H1 (cell line): ENCODE measurements around the gene HIVEP3. TPM values are rescaled to one million over a fixed set of nuclear protein-coding genes. Genes with fewer than 3 reads are reported as not detected.

ENCODE experiments used
- CTCF ChIA-PET: fragments of 300-600 bp; sonication (Branson Sonifier 250); formaldehyde crosslinking; loops from one replicate; lab custom pipeline; 2021; ENCODE audit not compliant: partially characterized antibody; lab: Charles Lee
- POLR2A ChIA-PET: fragments of 300-600 bp; sonication (Branson Sonifier 250); formaldehyde crosslinking; loops from one replicate; lab custom pipeline; 2021; ENCODE audit warnings: inconsistent platforms; ENCODE audit not compliant: partially characterized antibody; lab: Charles Lee
- DNase-seq, 2 experiments: peaks; one replicate each; pipeline versions ENCODE4 v3.0.0 to v3.0.0-alpha.2; 2010 to 2022; ENCODE audit warnings: low spot score in 2 of 2, low read depth in 1 of 2, mixed read lengths in 1 of 2
- FAIRE-seq: peaks from 2 replicates; lab custom pipeline; 2011; peaks lifted over from hg19 to GRCh38; lab: Jason Lieb, UNC
- H2AFZ ChIP-seq: 2 replicates; pipeline ENCODE4 v1.8.1; 2012; ENCODE audit warnings: low read length, inconsistent platforms
- H2AK5ac ChIP-seq: 2 replicates; pipeline ENCODE4 v1.6.1; 2013; ENCODE audit warnings: low read depth, low read length
- H2BK120ac ChIP-seq: replicated peaks from 2 replicates; pipeline ENCODE3; 2013; ENCODE audit warnings: low read depth, low read length, inconsistent platforms
- H2BK12ac ChIP-seq: 2 replicates; pipeline ENCODE4 v1.6.1; 2013; ENCODE audit warnings: low read depth, low read length
- H2BK15ac ChIP-seq: 2 replicates; pipeline ENCODE4 v1.6.1; 2013; ENCODE audit warnings: low read length
- H2BK20ac ChIP-seq: 2 replicates; pipeline ENCODE4 v1.6.1; 2013; ENCODE audit warnings: low read length
- H2BK5ac ChIP-seq: 2 replicates; pipeline ENCODE4 v1.6.1; 2013; ENCODE audit warnings: low read depth, low read length
- H3K14ac ChIP-seq: 2 replicates; pipeline ENCODE4 v1.6.1; 2013; ENCODE audit warnings: inconsistent platforms; ENCODE audit not compliant: insufficient read length
- H3K18ac ChIP-seq: 2 replicates; pipeline ENCODE4 v1.6.1; 2013; ENCODE audit warnings: low read length; ENCODE audit errors: extremely low read depth
- H3K23ac ChIP-seq: 2 replicates; pipeline ENCODE4 v1.6.1; 2013; ENCODE audit warnings: inconsistent platforms; ENCODE audit not compliant: insufficient read length
- H3K23me2 ChIP-seq: 2 replicates; pipeline ENCODE4 v1.6.1; 2013; ENCODE audit warnings: low read depth, low read length
- H3K27ac ChIP-seq: 2 replicates; pipeline ENCODE4 v1.6.1; 2011; ENCODE audit warnings: low read depth, low read length, inconsistent platforms
- H3K27me3 ChIP-seq, 4 experiments: replicated peaks in 1 of 4; 1 replicate in 1 of 4; 2 replicates in 3 of 4; pipeline versions ENCODE4 v1.6.1 to v1.8.1; 2011 to 2013; ENCODE audit warnings: low read length in 3 of 4, mild to moderate bottlenecking in 3 of 4, inconsistent platforms in 2 of 4, mixed read lengths in 2 of 4, moderate library complexity in 1 of 4; ENCODE audit not compliant: control insufficient read depth in 3 of 4, insufficient read depth in 3 of 4; ENCODE audit errors: extremely low read depth in 1 of 4
- H3K36me3 ChIP-seq, 4 experiments: 2 replicates each; pipeline versions ENCODE4 v1.6.1 to v1.8.1; 2011 to 2013; ENCODE audit warnings: mild to moderate bottlenecking in 4 of 4, low read length in 3 of 4, moderate library complexity in 2 of 4, control low read depth in 1 of 4, inconsistent platforms in 1 of 4; ENCODE audit not compliant: insufficient read depth in 4 of 4, control insufficient read depth in 2 of 4
- H3K4ac ChIP-seq: replicated peaks from 2 replicates; pipeline ENCODE3; 2013; ENCODE audit warnings: low read length, low read depth, mixed read lengths, inconsistent platforms; ENCODE audit not compliant: insufficient read length
- H3K4me1 ChIP-seq, 4 experiments: replicated peaks in 1 of 4; 1 replicate in 1 of 4; 2 replicates in 3 of 4; pipeline versions ENCODE4 v1.6.1 to v1.8.1; 2011 to 2013; ENCODE audit warnings: low read length in 3 of 4, inconsistent platforms in 2 of 4, mixed read lengths in 1 of 4; ENCODE audit not compliant: insufficient read depth in 4 of 4, control insufficient read depth in 3 of 4
- H3K4me2 ChIP-seq, 2 experiments: 2 replicates each; pipeline versions ENCODE4 v1.6.1 to v1.8.1; 2011 to 2013; ENCODE audit warnings: low read depth in 2 of 2, low read length in 2 of 2, control low read depth in 1 of 2, inconsistent platforms in 1 of 2, mild to moderate bottlenecking in 1 of 2; ENCODE audit not compliant: insufficient read depth in 1 of 2
- H3K4me3 ChIP-seq, 4 experiments: fragments of 200-600, 300-600 bp in 1 of 4; sonication (generic), shearing (Covaris generic), sonication (Bioruptor Twin) in 1 of 4; 2 replicates each; pipeline versions ENCODE4 v1.5.1 to v1.8.1; 2011 to 2016; ENCODE audit warnings: low read length in 4 of 4, low read depth in 3 of 4, control low read depth in 2 of 4, inconsistent platforms in 2 of 4, mild to moderate bottlenecking in 2 of 4, mixed read lengths in 1 of 4, moderate library complexity in 1 of 4; ENCODE audit not compliant: insufficient read depth in 2 of 4; ENCODE audit errors: extremely low read depth in 1 of 4
- H3K56ac ChIP-seq: replicated peaks from 2 replicates; pipeline ENCODE3; 2013; ENCODE audit warnings: low read depth, mild to moderate bottlenecking, mixed read lengths, low read length, inconsistent platforms; ENCODE audit not compliant: insufficient read length
- H3K79me1 ChIP-seq: 2 replicates; pipeline ENCODE4 v1.6.1; 2013; ENCODE audit warnings: low read depth, low read length, control low read depth
- H3K79me2 ChIP-seq, 2 experiments: 2 replicates each; pipeline versions ENCODE4 v1.6.1 to v1.8.1; 2012 to 2013; ENCODE audit warnings: low read length in 2 of 2, mild to moderate bottlenecking in 2 of 2, inconsistent platforms in 1 of 2; ENCODE audit not compliant: insufficient read depth in 2 of 2, control insufficient read depth in 1 of 2
- H3K9ac ChIP-seq, 4 experiments: replicated peaks in 1 of 4; 1 replicate in 1 of 4; 2 replicates in 3 of 4; pipeline versions ENCODE4 v1.6.1 to v1.8.1; 2011 to 2013; ENCODE audit warnings: low read depth in 3 of 4, low read length in 3 of 4, control low read depth in 2 of 4, mild to moderate bottlenecking in 2 of 4, moderate library complexity in 2 of 4, inconsistent platforms in 1 of 4; ENCODE audit errors: extremely low read depth in 1 of 4
- H3K9me3 ChIP-seq, 2 experiments: 2 replicates each; pipeline versions ENCODE4 v1.6.1 to v1.8.1; 2012 to 2013; ENCODE audit warnings: mild to moderate bottlenecking in 2 of 2, moderate library complexity in 2 of 2, control low read depth in 1 of 2, inconsistent platforms in 1 of 2, low read depth in 1 of 2, low read length in 1 of 2, mixed read lengths in 1 of 2; ENCODE audit not compliant: insufficient read depth in 2 of 2
- H4K20me1 ChIP-seq, 2 experiments: replicated peaks in 1 of 2; 2 replicates each; pipeline versions ENCODE3 to v1.8.1; 2011 to 2013; ENCODE audit warnings: inconsistent platforms in 2 of 2, low read length in 2 of 2, mild to moderate bottlenecking in 1 of 2; ENCODE audit not compliant: insufficient read depth in 2 of 2, control insufficient read depth in 1 of 2
- H4K5ac ChIP-seq: 2 replicates; pipeline ENCODE4 v1.6.1; 2013; ENCODE audit warnings: low read length, low read depth, mixed read lengths, inconsistent platforms; ENCODE audit not compliant: insufficient read length
- H4K8ac ChIP-seq: 2 replicates; pipeline ENCODE4 v1.8.0; 2013; ENCODE audit warnings: mild to moderate bottlenecking, moderate library complexity, low read length, inconsistent platforms; ENCODE audit not compliant: insufficient read depth; ENCODE audit errors: extremely low read depth
- H4K91ac ChIP-seq: replicated peaks from 2 replicates; pipeline ENCODE3; 2013; ENCODE audit warnings: low read length, mixed read lengths, inconsistent platforms; ENCODE audit not compliant: insufficient read length
- ASH2L ChIP-seq: fragments of 200-600, 300-600 bp; sonication (generic); IDR thresholded peaks from one replicate; pipeline ENCODE4 v1.7.1; 2017; ENCODE audit warnings: low read length
- CEBPB ChIP-seq: IDR thresholded peaks from 2 replicates; pipeline ENCODE4 v1.6.1; 2012; ENCODE audit warnings: low read depth, low read length
- CTBP2 ChIP-seq: IDR thresholded peaks from 2 replicates; pipeline ENCODE4 v1.7.0; 2011; ENCODE audit warnings: borderline replicate concordance, mild to moderate bottlenecking, moderate library complexity, mixed read lengths, low read length; ENCODE audit not compliant: insufficient read depth, insufficient read length
- EP300 ChIP-seq, 2 experiments: IDR thresholded peaks; 1 replicate in 1 of 2; 2 replicates in 1 of 2; pipeline ENCODE4 v1.6.1; 2011 to 2012; ENCODE audit warnings: low read depth in 2 of 2, low read length in 2 of 2, mild to moderate bottlenecking in 2 of 2, borderline replicate concordance in 1 of 2, inconsistent platforms in 1 of 2, moderate library complexity in 1 of 2
- JUND ChIP-seq: IDR thresholded peaks from 2 replicates; pipeline ENCODE4 v1.6.1; 2011; ENCODE audit warnings: mild to moderate bottlenecking, improper control_type of control experiment, low read length
- POLR2A ChIP-seq, 2 experiments: IDR thresholded peaks; 1 replicate in 1 of 2; 2 replicates in 1 of 2; pipeline ENCODE4 v1.6.1; 2011; ENCODE audit warnings: low read depth in 2 of 2, low read length in 2 of 2, mild to moderate bottlenecking in 2 of 2; ENCODE audit errors: control extremely low read depth in 1 of 2
- RAD21 ChIP-seq, 2 experiments: IDR thresholded peaks in 1 of 2; conservative IDR thresholded peaks in 1 of 2; 2 replicates each; pipeline ENCODE4 v1.6.1; 2011; ENCODE audit warnings: low read depth in 2 of 2, low read length in 2 of 2, improper control_type of control experiment in 1 of 2, inconsistent platforms in 1 of 2, mild to moderate bottlenecking in 1 of 2, moderate library complexity in 1 of 2
- SIX5 ChIP-seq: IDR thresholded peaks from 2 replicates; pipeline ENCODE4 v1.6.1; 2011; ENCODE audit warnings: mild to moderate bottlenecking, low read depth, low read length
- SP1 ChIP-seq: IDR thresholded peaks from 2 replicates; pipeline ENCODE4 v1.6.1; 2011; ENCODE audit warnings: low read depth, low read length
- USF2 ChIP-seq: IDR thresholded peaks from 2 replicates; pipeline ENCODE4 v1.6.1; 2011; ENCODE audit warnings: low read length, improper control_type of control experiment
- WGBS, 2 experiments: shearing (Covaris generic) in 1 of 2; methylation state at CpG; one replicate each; pipeline versions ENCODE4 v1.1.6 to v1.1.7; 2013 to 2015; ENCODE audit warnings: low lambda C conversion rate in 2 of 2, mixed read lengths in 2 of 2, inconsistent platforms in 1 of 2, low coverage in 1 of 2, missing lambda C conversion rate in 1 of 2; ENCODE audit not compliant: insufficient replicate concordance in 2 of 2, insufficient coverage in 1 of 2, insufficient read length in 1 of 2; ENCODE audit errors: extremely low coverage in 1 of 2, missing lambda C conversion rate in 1 of 2; 5-methylcytosine and 5-hydroxymethylcytosine counted together
- polyA plus RNA-seq, 7 experiments: library from polyadenylated mRNA; depleted of rRNA in 3 of 7; stranded (reverse) in 5 of 7; unstranded in 2 of 7; fragments of >200 nt in 5 of 7; fragments of 200-250 nt in 2 of 7; gene quantifications; 1 replicate in 5 of 7; 2 replicates in 1 of 7; 4 replicates in 1 of 7; pipeline versions ENCODE4 v1.2.1 to v1.2.3, GENCODE V29; 2011 to 2013; ENCODE audit warnings: missing spikeins in 2 of 7, mixed read lengths in 2 of 7
- total RNA-seq: library from RNA; stranded (reverse); fragmentation: NEBNext Ultra II Directional; extraction: Animal tissue kit (Norgen Biotek cat#: 25700); gene quantifications from 2 replicates; pipeline ENCODE4 v1.2.1, GENCODE V29; 2021

HIVEP3 gene
- total and polyA plus RNA-seq, 2 of the 8 experiments (the other 6 are each of a cell fraction or from before 2014, with no cell fraction given), result 0.24 to 0.69 TPM

DNA sequence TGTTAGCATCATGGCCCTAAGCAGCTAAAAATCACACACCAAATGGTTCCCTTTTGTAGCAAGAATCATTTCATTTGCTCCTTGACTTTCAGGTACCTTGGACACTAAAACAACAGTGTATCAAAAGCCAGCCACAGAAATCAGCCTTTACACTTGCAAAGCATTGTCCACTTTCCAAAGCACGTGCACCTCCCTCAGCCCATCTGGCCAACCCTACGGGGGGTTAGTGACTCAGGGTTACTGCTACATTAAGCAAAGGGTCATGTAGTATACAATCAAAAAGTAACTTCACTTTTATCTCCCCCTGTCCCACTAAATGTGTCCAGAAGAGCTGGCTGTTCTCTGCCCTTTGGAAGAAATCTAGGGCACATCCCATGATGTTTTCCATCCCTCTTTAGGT, 149.7 kb downstream of the HIVEP3 start:
- CTCF ChIA-PET, result interaction anchor here (1.2 kb wide), 1 partner anchor 196 kb away, joined by 7 read pairs; no protein-coding TSS in a partner anchor
- 81% methylated on average over 2 of the region's 2 CpGs; no CpG with 5 or more reads in 1 of the 2 experiments for WGBS, 2 experiments
- no peak for TF ChIP-seq JUND
- TF ChIP-seq RAD21 (IDR thresholded peaks at IDR 0.05 in 1 of 2, conservative IDR thresholded peaks at IDR 0.05 in 1 of 2; ENCODE audit: low read depth in 2 of 2, low read length in 2 of 2), result no peak
- no peak for TF ChIP-seq CEBPB
- TF ChIP-seq SIX5, result no peak
- no peak for TF ChIP-seq USF2
- TF ChIP-seq POLR2A (IDR thresholded peaks at IDR 0.05; ENCODE audit: control extremely low read depth in 1 of 2, low read depth in 2 of 2, low read length in 2 of 2), result no peak
- TF ChIP-seq ASH2L, result no peak
- no peak for TF ChIP-seq SP1
- TF ChIP-seq EP300 (IDR thresholded peaks at IDR 0.05; ENCODE audit: borderline replicate concordance in 1 of 2, low read depth in 2 of 2, low read length in 2 of 2), result no peak
- no peak for TF ChIP-seq CTBP2
- TF ChIP-seq, all 59 proteins: peak for 0
- no peak for DNase-seq
- Histone ChIP-seq H3K14ac (no peak overlapping the region), H3K23ac (no peak overlapping the region), H3K9ac (no peak overlapping the region), H3K4me3 (no peak overlapping the region), H2BK20ac (no peak overlapping the region), H3K27me3 (no peaks in the 10 kb centered on the region), H4K91ac (no peak overlapping the region), H2BK5ac (no peak overlapping the region), H4K8ac (no peak overlapping the region), H3K18ac (no peak overlapping the region), H2AK5ac (no peak overlapping the region), H3K23me2 (no peaks in the 10 kb centered on the region), H3K4me2 (no peak overlapping the region), H4K5ac (no peak overlapping the region), H2AFZ (no peak overlapping the region), H2BK15ac (no peak overlapping the region), H4K20me1 (no peaks in the 10 kb centered on the region), H2BK120ac (no peak overlapping the region), H3K36me3 (no peaks in the 10 kb centered on the region), H3K4me1 (peaks cover 0 to 2% (median 0%) of the 10 kb centered on the region in 4 experiments; a peak in 1 of 7 replicates), H3K79me1 (no peaks in the 10 kb centered on the region), H3K9me3 (no peaks in the 10 kb centered on the region), H2BK12ac (no peak overlapping the region), H3K56ac (no peak overlapping the region), H3K27ac (no peak overlapping the region), H3K79me2 (no peaks in the 10 kb centered on the region), H3K4ac (no peak overlapping the region)
- no peak for FAIRE-seq
- POLR2A ChIA-PET, result interaction anchor here (0.7 kb wide), 1 partner anchor 28 kb away, joined by 3 read pairs; no protein-coding TSS in a partner anchor
